ENCODE measurements around the gene ARHGEF6.

GRCh38 chrX:136738049-136738729 is 42.5 kb downstream of the ARHGEF6 start:
- TF ChIP-seq CTCF (conservative IDR thresholded peaks at IDR 0.05; ENCODE audit: low read depth in 2 of 2) (no peak), EZH2 (IDR thresholded peaks at IDR 0.05; ENCODE audit: low read depth, unreplicated experiment) (no peak), EZH2phosphoT487 (IDR thresholded peaks at IDR 0.05; ENCODE audit: unreplicated experiment) (no peak), ETS1 (IDR thresholded peaks at IDR 0.05) (no peak), ZNF462 (CRISPR knock-in tag; IDR thresholded peaks at IDR 0.05) (no peak), POLR2AphosphoS5 (IDR thresholded peaks at IDR 0.05; ENCODE audit: low read depth) (no peak), CREB1 (CRISPR knock-in tag; IDR thresholded peaks at IDR 0.05; ENCODE audit: low read depth) (no peak), JUNB (IDR thresholded peaks at IDR 0.05; ENCODE audit: unreplicated experiment) (no peak), STAT1 (IDR thresholded peaks at IDR 0.05; ENCODE audit: unreplicated experiment) (no peak)
- TF ChIP-seq, protein P1, sequence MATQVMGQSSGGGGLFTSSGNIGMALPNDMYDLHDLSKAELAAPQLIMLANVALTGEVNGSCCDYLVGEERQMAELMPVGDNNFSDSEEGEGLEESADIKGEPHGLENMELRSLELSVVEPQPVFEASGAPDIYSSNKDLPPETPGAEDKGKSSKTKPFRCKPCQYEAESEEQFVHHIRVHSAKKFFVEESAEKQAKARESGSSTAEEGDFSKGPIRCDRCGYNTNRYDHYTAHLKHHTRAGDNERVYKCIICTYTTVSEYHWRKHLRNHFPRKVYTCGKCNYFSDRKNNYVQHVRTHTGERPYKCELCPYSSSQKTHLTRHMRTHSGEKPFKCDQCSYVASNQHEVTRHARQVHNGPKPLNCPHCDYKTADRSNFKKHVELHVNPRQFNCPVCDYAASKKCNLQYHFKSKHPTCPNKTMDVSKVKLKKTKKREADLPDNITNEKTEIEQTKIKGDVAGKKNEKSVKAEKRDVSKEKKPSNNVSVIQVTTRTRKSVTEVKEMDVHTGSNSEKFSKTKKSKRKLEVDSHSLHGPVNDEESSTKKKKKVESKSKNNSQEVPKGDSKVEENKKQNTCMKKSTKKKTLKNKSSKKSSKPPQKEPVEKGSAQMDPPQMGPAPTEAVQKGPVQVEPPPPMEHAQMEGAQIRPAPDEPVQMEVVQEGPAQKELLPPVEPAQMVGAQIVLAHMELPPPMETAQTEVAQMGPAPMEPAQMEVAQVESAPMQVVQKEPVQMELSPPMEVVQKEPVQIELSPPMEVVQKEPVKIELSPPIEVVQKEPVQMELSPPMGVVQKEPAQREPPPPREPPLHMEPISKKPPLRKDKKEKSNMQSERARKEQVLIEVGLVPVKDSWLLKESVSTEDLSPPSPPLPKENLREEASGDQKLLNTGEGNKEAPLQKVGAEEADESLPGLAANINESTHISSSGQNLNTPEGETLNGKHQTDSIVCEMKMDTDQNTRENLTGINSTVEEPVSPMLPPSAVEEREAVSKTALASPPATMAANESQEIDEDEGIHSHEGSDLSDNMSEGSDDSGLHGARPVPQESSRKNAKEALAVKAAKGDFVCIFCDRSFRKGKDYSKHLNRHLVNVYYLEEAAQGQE (IDR thresholded peaks at IDR 0.05; ENCODE audit: unreplicated experiment): no peak

All from GM23338 (cell line).